Jurkat, Clone E6-1 (cell line): ENCODE data around the gene STXBP5L.
"Not testable (repeated sequence)": the region's sequence is repeated elsewhere in the genome, so short reads cannot be mapped to it uniquely, and the experiment has no call there.

Experiments used
- DNase-seq: peaks from one replicate; pipeline ENCODE4 v3.0.0-alpha.2; 2011; ENCODE audit warnings: low read depth, low spot score
- H3K4me3 ChIP-seq: 2 replicates; pipeline ENCODE4 v1.5.1; 2011; ENCODE audit warnings: mild to moderate bottlenecking, low read length, control low read depth, moderate library complexity

The STXBP5L gene

GRCh38 chr3:121190626-121191025 is 282.6 kb downstream of the STXBP5L start:
- DNase-seq, H3K4me3 ChIP-seq: not testable (repeated sequence)

- no peak overlapping the region for H3K4me3 ChIP-seq
- no peak for DNase-seq
These were observed 294.6 kb downstream of the STXBP5L start for GRCh38 chr3:121202573-121202972.

- DNase-seq, result no peak
- no peak overlapping the region for H3K4me3 ChIP-seq
These were observed 315.1 kb downstream of the STXBP5L start for GRCh38 chr3:121223116-121223515.

GRCh38 chr3:121228971-121229370 is 321.0 kb downstream of the STXBP5L start:
- DNase-seq, result no peak
- H3K4me3 ChIP-seq, result no peak overlapping the region

- DNase-seq, H3K4me3 ChIP-seq: not testable (repeated sequence)
These were observed 322.2 kb downstream of the STXBP5L start for GRCh38 chr3:121230194-121230593.

- H3K4me3 ChIP-seq, result no peak overlapping the region
These were observed 323.9 kb downstream of the STXBP5L start for GRCh38 chr3:121231872-121232271.

GRCh38 chr3:121232309-121233225 is 324.6 kb downstream of the STXBP5L start:
- no peak for DNase-seq
- H3K4me3 ChIP-seq, result no peak overlapping the region

More at GRCh38 chr3:121231872-121232271, 323.9 kb downstream of the STXBP5L start:
- DNase-seq, result no peak

GRCh38 chr3:121243208-121243607 is 335.2 kb downstream of the STXBP5L start:
- no peak overlapping the region for H3K4me3 ChIP-seq
- DNase-seq, result no peak

GRCh38 chr3:121252676-121253075 is 344.7 kb downstream of the STXBP5L start:
- no peak for DNase-seq
- no peak overlapping the region for H3K4me3 ChIP-seq

- H3K4me3 ChIP-seq, result no peak overlapping the region
- no peak for DNase-seq
These were observed 361.4 kb downstream of the STXBP5L start for GRCh38 chr3:121269389-121269788.

- H3K4me3 ChIP-seq, result no peak overlapping the region
- DNase-seq, result no peak
These were observed 366.4 kb downstream of the STXBP5L start for GRCh38 chr3:121274411-121274810.

- no peak for DNase-seq
- no peak overlapping the region for H3K4me3 ChIP-seq
These were observed 387.4 kb downstream of the STXBP5L start for GRCh38 chr3:121295452-121295851.

- no peak overlapping the region for H3K4me3 ChIP-seq
- DNase-seq, result no peak
These were observed 388.0 kb downstream of the STXBP5L start for GRCh38 chr3:121295979-121296378.

- DNase-seq, result no peak
- no peak overlapping the region for H3K4me3 ChIP-seq
These were observed 416.3 kb downstream of the STXBP5L start for GRCh38 chr3:121324320-121324719.

GRCh38 chr3:121330118-121330517 is 422.1 kb downstream of the STXBP5L start:
- DNase-seq, result no peak
- no peak overlapping the region for H3K4me3 ChIP-seq

- no peak for DNase-seq
- no peak overlapping the region for H3K4me3 ChIP-seq
These were observed 422.6 kb downstream of the STXBP5L start for GRCh38 chr3:121330634-121331033.

GRCh38 chr3:121355960-121356359 is 448.0 kb downstream of the STXBP5L start:
- peak; percentile 53 for DNase-seq
- H3K4me3 ChIP-seq, result not testable (repeated sequence)

- no peak overlapping the region for H3K4me3 ChIP-seq
- DNase-seq, result no peak
These were observed 454.2 kb downstream of the STXBP5L start for GRCh38 chr3:121362035-121362734.

- DNase-seq, H3K4me3 ChIP-seq: not testable (repeated sequence)
These were observed 480.3 kb downstream of the STXBP5L start for GRCh38 chr3:121388308-121388707.

- DNase-seq, H3K4me3 ChIP-seq: not testable (repeated sequence)
These were observed 488.0 kb downstream of the STXBP5L start for GRCh38 chr3:121395967-121396366.
